ENCODE results near the gene ARPC5L. TPM values are rescaled to one million over a fixed set of nuclear protein-coding genes. Genes with fewer than 3 reads are reported as not detected.
A peak's percentile ranks its signal among the peaks of the same experiment; 100 is the strongest.

Gene ARPC5L
- total RNA-seq, 1 donor from 2014 or later = 39.2 TPM

DNA sequence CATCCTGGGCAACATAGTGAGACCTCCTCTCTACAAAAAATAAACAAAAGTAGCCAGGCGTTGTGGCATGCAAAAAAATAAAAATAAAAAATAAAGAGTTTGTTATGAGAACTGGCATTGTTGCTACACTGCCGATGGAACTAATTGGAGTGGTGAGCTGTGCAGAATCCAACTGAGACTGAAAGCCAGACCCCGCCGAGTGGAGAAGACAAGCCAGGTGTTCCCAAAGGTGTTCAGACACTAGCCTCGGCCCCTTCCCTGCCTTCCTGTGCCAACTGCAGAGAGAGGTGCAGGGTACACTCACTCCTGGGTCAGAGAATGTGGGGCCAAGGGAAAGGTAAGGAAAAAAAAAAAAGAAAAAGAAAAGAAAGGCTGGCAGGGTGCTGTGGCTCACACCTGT lies 46.3 kb upstream of the ARPC5L start:
- TF ChIP-seq, protein P1, sequence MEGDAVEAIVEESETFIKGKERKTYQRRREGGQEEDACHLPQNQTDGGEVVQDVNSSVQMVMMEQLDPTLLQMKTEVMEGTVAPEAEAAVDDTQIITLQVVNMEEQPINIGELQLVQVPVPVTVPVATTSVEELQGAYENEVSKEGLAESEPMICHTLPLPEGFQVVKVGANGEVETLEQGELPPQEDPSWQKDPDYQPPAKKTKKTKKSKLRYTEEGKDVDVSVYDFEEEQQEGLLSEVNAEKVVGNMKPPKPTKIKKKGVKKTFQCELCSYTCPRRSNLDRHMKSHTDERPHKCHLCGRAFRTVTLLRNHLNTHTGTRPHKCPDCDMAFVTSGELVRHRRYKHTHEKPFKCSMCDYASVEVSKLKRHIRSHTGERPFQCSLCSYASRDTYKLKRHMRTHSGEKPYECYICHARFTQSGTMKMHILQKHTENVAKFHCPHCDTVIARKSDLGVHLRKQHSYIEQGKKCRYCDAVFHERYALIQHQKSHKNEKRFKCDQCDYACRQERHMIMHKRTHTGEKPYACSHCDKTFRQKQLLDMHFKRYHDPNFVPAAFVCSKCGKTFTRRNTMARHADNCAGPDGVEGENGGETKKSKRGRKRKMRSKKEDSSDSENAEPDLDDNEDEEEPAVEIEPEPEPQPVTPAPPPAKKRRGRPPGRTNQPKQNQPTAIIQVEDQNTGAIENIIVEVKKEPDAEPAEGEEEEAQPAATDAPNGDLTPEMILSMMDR (IDR thresholded peaks at IDR 0.05; ENCODE audit: borderline replicate concordance) = no peak
- intact Hi-C loops (cut with micrococcal nuclease) = no loop called here
- Histone ChIP-seq H3K27me3 (ENCODE audit: low read depth) (no peaks in the 10 kb centered on the region), H3K9me3 (replicated peaks) (no peaks in the 10 kb centered on the region), H3K27ac (replicated peaks) (no peak overlapping the region), H3K36me3 (no peaks in the 10 kb centered on the region), H3K4me1 (peaks cover 24% of the 10 kb centered on the region), H3K4me3 (no peak overlapping the region)
- no peak for DNase-seq

GRCh38 chr9:124818431-124819281 lies 43.3 kb upstream of the ARPC5L start:
- DNase-seq = no peak
- peak overlapping the region; percentile 56 for H3K27ac ChIP-seq (replicated peaks)
- no peak overlapping the region for H3K4me3 ChIP-seq
- no peaks in the 10 kb centered on the region for H3K36me3 ChIP-seq
- H3K4me1 ChIP-seq = peaks cover 24% of the 10 kb centered on the region
- intact Hi-C loops (cut with micrococcal nuclease) = no loop called here
- no peaks in the 10 kb centered on the region for H3K27me3 ChIP-seq (ENCODE audit: low read depth)
- no peaks in the 10 kb centered on the region for H3K9me3 ChIP-seq (replicated peaks)
- TF ChIP-seq, protein P1 (IDR thresholded peaks at IDR 0.05; ENCODE audit: borderline replicate concordance) = no peak

GRCh38 chr9:124820698-124821623 lies 41.0 kb upstream of the ARPC5L start:
- TF ChIP-seq, protein P1 (IDR thresholded peaks at IDR 0.05; ENCODE audit: borderline replicate concordance) = peak; percentile 14
- H3K27me3 ChIP-seq (ENCODE audit: low read depth) = no peaks in the 10 kb centered on the region
- peaks cover 8% of the 10 kb centered on the region for H3K9me3 ChIP-seq (replicated peaks)
- intact Hi-C loops (cut with micrococcal nuclease) = no loop called here
- no peak overlapping the region for H3K27ac ChIP-seq (replicated peaks)
- no peak for DNase-seq
- no peak overlapping the region for H3K4me3 ChIP-seq
- H3K36me3 ChIP-seq = no peaks in the 10 kb centered on the region
- H3K4me1 ChIP-seq = peaks cover 24% of the 10 kb centered on the region

GRCh38 chr9:124828489-124829333 lies 33.2 kb upstream of the ARPC5L start:
- peaks cover 28% of the 10 kb centered on the region for H3K4me1 ChIP-seq
- no peaks in the 10 kb centered on the region for H3K36me3 ChIP-seq
- H3K27ac ChIP-seq (replicated peaks) = no peak overlapping the region
- H3K4me3 ChIP-seq = no peak overlapping the region
- intact Hi-C loops (cut with micrococcal nuclease) = no loop called here
- DNase-seq = no peak
- H3K9me3 ChIP-seq (replicated peaks) = peaks cover 8% of the 10 kb centered on the region
- no peaks in the 10 kb centered on the region for H3K27me3 ChIP-seq (ENCODE audit: low read depth)
- TF ChIP-seq, protein P1 (IDR thresholded peaks at IDR 0.05; ENCODE audit: borderline replicate concordance) = no peak

GRCh38 chr9:124829334-124829669 lies 32.6 kb upstream of the ARPC5L start:
- TF ChIP-seq, protein P1 (IDR thresholded peaks at IDR 0.05; ENCODE audit: borderline replicate concordance) = no peak
- H3K27ac ChIP-seq (replicated peaks) = no peak overlapping the region
- DNase-seq = no peak
- peaks cover 8% of the 10 kb centered on the region for H3K9me3 ChIP-seq (replicated peaks)
- H3K4me1 ChIP-seq = peaks cover 34% of the 10 kb centered on the region
- intact Hi-C loops (cut with micrococcal nuclease) = no loop called here
- no peak overlapping the region for H3K4me3 ChIP-seq
- no peaks in the 10 kb centered on the region for H3K36me3 ChIP-seq
- no peaks in the 10 kb centered on the region for H3K27me3 ChIP-seq (ENCODE audit: low read depth)

Measured in left ventricle myocardium inferior (tissue), 1 donor.